Pulmonary artery endothelial cell (primary cell): ENCODE results near the gene ARSJ. TPM values are rescaled to one million over a fixed set of nuclear protein-coding genes. Genes with fewer than 3 reads are reported as not detected.
"Not testable (repeated sequence)": the region's sequence is repeated elsewhere in the genome, so short reads cannot be mapped to it uniquely, and the experiment has no call there.

Experiments
- DNase-seq: peaks from one replicate; pipeline ENCODE4 v3.0.0-alpha.2; 2011; ENCODE audit warnings: low read depth, low spot score
- total RNA-seq: library from RNA; depleted of rRNA; stranded (reverse); fragments of >200 nt; gene quantifications from 2 replicates; pipeline ENCODE4 v1.2.3, GENCODE V29; 2014

The ARSJ gene
- total RNA-seq, 1 donor from 2014 or later = 77.4 TPM

DNA sequence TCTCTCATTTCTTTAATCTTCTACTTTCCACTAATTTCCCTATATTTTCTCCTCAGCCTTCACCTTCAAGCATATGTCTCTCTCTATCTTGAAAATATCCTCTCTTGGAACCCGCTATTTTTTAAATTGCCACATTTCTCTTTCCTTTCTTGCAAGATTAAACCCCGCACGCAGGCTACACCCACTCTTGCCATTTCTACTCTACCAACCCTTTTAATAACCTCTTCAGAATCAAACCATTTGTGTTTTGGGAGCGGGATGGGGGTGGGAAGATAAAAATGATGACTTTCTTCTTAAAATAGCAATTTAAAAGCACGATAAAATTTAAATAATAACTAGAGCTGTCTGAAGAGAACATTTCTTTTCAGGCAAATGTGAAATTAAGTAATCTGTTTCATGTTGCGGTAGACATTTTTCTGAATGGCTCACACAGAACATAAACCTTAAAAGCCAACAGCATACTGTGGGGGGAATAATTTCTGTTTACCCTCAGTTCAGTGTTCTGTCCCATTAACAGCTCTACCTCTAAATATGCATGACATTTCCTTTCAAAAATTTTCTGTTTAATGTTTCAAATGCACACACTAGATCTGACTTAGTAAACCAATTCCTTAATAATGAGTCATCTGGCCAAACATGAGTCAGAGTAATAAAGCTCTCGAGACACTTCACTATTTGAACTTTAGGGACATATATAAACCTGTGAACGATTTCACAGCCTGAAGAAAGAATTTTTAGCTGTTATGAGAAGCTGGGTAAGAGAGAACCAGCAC, 20.5 kb downstream of the ARSJ start:
- peak; percentile 89 for DNase-seq

DNA sequence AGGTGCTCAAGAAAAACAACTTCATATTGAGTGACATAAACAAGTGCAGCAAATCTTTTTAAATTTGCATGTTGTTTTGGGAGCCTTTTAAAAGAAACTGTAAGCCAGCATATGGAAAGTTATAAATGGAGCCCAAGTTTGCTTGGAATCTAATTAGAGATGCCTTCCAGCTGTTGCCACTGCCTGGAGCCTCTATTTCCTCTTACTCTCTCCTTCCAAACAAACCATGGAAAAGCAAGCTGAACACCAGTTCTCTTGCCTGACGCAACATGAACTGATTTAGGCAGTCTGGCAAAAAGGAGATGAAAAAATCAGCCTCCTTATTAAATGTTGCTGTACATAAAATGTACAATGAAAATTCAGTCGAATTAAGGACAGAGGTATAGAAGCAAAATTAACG, 21.5 kb downstream of the ARSJ start:
- DNase-seq = no peak

DNA sequence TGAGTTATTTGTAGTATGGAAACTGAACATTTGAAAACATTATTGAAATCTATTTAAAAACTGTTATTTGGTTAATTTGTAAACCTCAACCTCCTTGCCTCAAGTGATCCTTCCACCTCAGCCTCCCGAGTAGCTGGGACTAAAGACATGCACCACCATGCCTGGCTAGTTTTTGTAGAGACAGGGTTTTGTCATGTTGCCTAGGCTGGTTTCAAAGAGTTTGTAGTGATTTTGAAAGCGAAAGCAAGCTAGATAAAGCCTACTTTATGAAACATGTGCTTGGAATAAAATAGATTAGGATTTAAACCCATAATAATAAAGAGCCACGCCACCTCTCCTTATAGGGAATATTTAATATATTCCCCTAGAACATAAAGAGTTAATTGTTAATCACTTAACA, 23.5 kb downstream of the ARSJ start:
- DNase-seq = no peak

DNA sequence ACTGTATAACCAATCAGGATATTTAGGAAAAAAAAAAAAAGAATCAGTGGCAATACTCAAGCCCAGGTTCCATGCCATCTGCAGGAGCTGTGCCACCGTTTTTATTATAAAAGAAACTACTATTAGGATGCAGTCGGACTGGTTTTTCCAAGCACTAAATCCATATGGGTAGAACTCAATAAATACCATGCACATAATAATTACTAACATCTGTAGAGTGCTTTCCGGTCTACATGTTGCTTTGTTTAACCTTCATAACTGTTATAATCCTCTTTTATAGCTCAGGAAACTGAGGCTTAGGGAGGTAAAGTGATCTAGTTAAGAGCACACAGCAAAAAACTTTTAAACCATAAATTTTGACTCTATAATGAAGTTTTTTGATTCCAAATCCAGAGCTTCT, 24.0 kb downstream of the ARSJ start:
- no peak for DNase-seq

DNA sequence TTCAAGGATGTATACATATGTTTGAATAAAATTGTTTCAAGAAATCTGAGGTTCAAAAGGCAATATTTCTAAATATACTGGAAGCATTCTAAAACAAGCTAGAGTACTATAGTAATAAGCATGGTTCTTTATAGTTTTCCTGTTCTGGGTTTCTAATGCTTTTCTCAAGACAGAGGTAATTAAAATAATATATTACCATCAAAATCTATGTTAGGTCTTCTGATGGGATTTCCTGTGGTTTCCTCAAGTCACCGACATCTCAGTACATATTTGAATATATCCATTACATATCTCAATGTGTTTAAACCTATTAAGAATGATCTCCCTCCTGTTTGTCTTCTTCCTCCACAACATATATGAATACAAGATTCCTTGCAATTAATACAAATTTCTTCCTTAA, 25.6 kb downstream of the ARSJ start:
- DNase-seq = no peak

DNA sequence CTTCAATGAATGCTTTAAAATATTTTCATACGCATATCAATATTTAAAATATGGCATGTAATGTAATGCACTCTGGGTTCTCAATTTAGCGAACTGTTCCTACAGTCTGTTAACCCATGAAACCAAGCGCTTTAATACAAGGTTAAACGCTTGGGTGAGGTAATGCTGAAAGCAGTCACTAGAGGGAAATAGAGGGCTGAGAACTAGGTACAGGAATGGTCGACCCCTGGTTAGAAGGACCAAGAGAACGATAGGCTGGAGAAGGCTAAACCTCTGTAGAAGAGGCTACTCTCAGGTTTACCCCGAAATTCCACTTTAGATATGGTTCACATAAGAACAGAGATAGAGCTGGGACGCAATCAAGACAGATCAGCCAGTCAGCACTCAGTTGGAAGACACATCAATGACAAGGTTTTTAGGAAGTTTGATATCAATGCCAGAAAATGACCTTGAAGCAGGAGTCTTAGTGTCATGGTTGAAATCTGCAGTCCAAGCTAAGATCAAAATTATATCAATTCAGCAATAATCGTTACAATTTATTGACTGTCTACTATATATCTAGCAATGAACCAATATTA, 26.9 kb downstream of the ARSJ start:
- DNase-seq = no peak

DNA sequence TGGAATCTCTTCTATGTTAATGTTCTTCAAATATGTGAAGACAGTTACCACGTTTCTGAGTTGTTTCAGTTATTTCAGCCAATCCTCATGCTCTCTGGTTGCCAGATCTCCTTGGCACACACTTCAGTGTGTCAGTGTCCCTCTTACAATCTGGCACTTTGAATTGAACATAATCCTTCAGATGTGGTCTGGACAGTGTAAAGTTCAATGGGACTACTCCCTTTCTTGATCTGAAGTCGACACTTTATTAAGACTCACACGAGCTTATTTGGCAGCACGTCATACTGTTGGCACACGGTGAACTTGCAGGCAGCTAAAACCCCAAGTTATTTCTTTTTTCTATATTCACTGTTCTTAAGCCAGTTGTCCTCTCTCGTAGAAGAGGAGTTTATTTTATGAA, 28.2 kb downstream of the ARSJ start:
- DNase-seq = no peak

DNA sequence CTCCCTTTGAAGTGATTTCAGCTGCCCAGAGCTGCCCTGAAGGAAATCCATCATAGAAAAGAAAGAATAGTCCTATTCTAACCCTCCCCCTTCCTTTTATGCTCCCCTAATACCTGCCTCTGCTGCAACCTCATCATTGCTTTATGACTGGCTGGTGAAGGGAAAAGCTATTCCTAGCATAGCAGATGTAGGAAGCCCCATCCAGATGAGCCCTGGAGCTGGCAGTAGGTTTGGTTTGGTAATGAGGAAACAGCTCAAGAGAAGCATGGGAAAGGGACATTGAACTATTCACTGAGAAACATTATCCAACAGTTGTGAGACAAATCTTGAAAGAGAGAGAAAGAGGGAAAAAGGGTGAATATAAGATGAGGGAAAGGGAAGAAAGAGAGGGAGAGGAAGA, 29.2 kb downstream of the ARSJ start:
- no peak for DNase-seq

DNA sequence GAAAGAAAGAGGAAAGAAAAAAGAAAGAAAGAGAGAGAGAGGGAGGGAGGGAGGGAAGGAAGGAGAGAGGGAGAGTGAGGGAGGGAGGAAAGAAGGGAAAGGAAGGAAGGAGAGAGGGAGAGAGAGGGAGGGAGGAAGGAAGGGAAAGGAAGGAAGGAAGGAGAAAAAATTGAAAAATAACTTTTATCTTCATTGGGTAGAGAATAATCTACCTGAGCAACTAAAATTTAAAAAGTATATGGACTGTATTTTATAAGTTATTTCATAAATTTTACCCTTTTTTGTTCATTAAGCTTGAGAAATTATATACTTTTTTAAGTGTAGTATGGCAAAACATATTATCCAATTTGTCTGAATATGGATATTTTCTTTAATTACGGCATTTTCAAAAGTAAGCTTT, 32.0 kb downstream of the ARSJ start:
- DNase-seq = no peak

DNA sequence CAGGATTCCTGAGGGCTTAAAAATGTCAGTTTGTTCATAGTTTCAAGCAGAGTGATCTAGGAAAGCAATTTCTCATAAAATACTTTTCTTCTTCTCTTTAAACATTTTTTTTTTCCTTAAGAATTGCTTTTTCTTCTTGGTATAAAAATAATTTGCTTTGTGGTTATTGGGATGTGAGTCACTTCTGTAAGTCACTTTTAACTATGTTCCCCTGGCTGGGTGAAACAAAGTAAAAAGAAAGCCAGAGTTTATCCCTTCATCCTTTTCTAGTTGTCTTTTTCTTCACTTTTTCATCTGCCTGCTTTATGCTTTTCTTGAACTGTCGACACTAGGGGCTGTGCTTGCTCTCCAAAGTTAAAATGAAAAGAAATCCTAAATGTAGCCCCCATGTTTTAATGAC, 33.5 kb downstream of the ARSJ start:
- DNase-seq = no peak

DNA sequence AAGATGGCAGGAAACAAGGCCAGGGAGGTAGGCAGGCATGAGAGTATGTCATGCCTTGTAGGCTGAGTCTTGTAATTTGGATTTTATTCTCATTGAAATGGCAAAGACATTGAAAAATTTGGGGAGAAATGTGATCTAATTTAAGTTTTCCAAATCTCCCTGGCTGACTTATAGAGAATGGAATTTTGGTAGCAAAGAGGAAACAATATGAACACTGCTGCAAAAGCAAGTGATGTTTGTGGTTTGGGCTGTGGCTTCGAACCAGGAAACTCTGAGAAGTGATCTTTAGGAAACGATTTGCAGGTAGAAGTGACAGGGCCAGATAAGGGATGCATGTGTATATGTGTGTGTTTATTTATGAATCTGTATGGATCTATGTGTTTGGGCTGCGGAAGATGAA, 35.6 kb downstream of the ARSJ start:
- DNase-seq = no peak

DNA sequence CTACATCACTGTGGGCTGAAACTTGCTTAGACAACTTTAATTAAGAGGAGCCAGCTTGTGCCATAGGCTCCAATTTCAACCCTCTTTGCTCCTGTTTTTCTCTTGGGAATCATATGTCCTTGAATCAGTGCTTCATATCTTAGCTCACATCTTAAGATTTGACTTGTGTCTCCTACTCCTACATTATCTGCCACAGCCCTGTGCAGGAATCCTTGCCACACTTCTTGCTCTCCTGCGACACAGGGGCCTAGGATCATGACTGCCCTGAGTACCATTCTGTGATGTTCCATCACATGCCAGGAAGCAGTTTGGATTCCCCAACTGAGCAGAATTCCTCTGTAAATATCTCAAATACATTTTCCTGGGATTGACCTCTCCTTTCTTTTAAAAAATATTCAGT, 36.4 kb downstream of the ARSJ start:
- no peak for DNase-seq

DNA sequence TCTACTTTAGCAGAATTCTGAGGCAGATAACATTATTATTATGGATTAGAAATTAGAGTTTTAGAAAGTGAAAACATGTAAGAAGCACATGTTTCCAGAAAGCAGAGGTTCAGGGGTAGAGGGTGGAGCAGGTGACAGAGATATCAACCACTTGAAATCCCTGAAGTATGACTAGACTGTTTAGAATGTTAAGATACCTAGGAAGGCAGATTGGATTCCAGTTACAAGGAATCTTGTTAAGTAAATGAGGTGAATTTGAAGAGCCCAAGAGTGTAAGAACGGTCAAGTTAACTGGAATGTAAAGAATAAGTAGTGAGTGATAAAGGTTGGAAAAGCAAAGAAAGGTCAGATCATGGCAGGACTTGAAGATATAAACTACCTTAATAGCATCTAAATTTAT, 37.6 kb downstream of the ARSJ start:
- DNase-seq = no peak

DNA sequence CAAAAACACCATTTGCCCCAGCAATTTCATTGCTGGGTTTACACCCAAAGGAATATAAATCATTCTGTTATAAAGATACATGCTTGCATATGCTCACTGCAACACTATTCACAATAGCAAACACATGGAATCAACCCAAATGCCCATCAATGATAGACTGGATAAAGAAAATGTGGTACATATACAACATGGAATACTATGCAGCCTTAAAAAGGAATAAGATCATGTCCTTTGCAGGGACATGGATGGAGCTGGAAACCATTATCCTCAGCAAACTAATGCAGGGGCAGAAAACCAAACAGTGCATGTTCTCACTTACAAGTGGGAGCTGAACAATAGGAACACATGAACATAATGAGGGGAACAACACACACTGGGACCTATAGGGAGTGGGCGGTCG, 39.3 kb downstream of the ARSJ start:
- DNase-seq = not testable (repeated sequence)

DNA sequence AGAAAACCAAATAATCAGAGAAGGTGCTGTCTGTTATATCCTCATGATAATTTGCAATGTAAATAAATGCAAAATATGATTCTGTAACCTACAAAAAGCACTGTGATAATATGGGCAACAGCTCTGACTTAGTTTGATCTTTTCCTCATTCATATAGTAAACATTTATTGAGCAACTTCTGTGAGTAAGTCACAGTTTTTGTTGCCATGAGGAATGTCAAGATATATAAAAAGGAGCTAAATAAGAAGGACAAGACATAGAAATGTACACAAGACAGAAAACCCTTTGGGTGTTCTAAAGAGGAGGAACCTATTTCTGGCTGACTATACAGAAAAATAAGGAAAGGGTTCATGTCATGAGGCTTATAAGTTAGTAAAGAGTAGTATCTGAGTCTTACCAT, 44.3 kb downstream of the ARSJ start:
- DNase-seq = no peak

DNA sequence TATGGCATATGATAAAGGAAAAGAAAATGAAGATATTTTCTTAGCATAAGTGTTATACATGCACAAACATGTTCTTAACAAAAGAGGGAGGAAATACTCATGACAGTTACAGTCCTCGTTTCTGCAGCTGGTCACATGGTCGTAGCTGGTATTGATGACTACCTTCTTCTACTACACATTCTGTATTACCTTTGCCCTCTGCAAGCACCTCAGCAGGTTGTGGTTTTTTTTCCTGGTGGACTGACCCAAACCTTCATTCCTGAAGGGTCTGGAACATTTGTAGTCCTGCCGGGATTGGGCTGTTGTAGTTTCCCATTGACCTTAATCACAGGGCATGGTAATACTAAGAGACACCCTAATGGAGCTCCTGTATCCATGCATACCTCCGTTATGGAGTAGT, 54.7 kb downstream of the ARSJ start:
- not testable (repeated sequence) for DNase-seq

DNA sequence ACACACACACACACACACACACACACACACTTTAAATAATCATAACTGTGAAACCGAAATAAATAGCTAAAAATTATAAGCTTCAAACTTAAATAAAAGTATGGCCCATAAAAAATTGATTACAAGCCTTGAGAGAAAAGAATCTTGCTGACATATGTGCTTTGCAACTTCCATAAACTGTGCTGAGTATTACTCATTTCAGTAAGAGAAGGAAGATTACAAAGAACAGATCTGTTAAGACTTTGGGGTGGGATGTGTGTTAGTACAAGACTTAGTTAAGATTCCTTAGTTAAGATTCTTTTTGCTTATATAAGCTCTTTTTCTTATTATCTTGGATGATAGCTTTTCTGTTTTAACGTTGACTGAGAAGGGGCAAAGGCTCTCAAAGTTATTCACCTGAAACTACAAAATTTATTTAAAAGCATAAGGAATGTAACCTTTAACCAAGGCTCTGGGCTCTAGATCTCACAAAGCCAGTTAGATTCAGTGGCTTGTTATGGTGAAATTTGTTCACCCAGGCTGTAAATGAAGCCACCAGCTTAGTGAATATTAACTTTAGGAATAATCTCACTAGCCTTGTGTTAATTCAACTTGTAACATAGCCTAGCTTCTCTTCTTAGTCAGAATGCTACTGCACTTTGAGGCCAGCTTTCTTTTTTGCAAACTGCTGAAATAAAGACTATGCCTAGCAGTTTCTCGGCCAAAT, 58.2 kb downstream of the ARSJ start:
- DNase-seq = no peak

DNA sequence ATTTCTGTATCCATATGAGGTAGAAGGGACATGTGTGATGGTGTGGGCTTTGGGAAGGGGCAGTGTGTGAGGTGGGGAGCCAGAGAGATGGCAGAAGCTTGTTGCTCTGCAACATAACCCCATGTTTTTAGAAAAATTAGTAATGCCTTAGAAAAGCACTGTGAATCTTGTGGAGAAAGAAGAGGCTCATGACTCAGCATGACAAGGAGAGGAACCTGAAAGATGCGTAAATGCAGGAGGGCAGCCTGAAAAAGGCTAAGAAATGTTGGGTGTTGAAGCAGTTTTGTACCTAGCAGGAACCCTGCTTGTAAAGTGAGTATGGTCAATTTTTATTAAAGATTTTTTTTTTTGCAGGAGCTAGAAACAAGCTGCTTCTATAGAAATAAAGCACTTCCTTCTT, 59.8 kb downstream of the ARSJ start:
- DNase-seq = no peak

DNA sequence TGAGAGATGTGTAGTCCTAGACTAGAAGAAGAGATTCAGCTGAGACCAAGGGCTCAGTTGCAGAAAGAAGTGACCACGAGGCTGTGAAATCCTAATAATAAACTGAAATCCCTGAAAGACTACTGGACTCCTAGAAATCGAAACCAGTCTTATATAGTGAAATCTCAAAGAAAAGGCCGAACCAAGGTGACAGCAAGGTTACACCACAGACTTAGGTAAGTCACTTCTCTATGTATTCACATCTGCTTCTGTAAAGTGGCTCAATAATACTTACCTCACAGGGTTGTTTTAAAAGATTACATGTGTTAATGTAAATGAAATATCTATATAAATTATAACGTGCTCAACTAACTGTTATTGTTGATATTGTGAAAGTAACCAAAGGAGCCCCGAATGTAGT, 60.3 kb downstream of the ARSJ start:
- DNase-seq = no peak

DNA sequence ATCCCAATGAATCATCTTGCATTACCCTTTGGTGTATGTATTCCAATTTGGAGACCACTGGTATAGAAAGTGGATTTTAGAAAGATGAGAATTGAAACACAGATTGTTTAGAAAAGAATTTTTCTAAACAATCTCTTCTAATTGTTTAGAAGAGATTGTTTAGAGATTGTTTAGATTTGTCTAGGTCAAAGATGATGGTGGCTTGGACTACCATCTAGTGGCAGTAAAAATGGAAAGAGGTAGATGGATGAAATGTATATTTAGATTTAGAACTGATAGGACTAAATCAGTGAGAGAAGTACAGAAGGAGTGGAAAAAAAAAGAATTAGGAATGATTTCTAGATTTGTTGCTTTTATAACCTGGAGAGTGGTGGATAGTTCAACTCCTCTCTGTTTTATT, 70.6 kb downstream of the ARSJ start:
- no peak for DNase-seq

DNA sequence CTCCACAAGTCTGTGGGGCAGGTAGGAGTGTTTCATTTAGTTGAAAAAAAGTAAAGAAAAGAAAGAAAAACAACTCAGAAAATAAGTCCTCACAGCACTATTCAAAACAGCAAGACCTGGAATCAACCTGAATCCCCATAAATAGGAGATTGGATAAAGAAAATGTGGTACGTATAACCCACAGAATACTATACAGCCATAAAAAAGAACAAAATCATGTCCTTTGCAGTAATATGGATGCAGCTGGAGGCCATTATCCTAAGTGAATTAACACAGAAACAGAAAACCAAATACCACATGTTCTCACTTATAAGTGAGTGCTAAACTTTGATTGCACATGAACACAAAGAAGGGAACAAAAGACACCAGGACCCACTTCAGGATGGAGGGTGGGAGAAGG, 71.9 kb downstream of the ARSJ start:
- DNase-seq = no peak

DNA sequence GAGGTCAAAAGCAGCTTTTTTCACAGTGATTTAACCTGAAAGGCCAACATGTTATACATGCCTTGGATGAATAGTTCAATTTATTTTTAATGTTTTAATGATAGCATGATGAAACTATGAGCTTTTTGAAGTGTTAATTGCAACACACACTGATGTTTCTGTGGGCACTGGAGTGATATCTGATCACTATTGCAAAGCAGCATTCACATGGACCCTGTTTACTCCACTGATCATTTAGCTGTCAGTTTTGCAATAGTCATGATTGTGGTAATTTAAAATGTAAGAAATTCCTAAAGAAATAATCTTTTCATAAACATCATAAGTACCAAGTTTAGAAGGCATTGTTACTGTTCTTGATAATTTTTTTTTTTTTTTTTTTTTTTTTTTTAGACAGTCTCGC, 74.1 kb downstream of the ARSJ start:
- DNase-seq = no peak

DNA sequence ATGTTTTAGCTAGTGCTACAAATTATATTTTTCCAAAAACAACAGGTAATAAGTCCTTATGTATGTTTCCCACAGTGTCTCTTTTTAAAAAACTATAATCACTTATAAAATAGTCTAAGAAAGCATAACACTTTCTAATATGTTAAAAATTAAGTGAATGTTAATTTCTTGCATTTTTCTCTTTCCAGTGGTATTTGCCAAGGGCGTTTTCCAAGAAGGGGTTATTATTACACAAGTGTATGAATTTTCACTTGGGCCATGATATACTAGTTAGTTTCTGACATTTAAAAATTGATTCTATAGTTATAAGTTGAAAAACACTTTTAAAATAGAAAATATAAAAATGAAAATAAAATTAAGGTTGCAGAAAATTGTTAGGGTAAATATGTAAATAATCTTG, 74.6 kb downstream of the ARSJ start:
- no peak for DNase-seq
